ENCODE results near the gene CTR9. TPM values are rescaled to one million over a fixed set of nuclear protein-coding genes. Genes with fewer than 3 reads are reported as not detected.

The CTR9 gene
- total RNA-seq, 1 experiment from 2014 or later: 19.3 TPM

Small RNA genes lying within 50 kb of the gene (small RNA-seq; reads per million reads assigned to genes)
- gene RF00019 (0 reads per million in 2 experiments), gene SNORD97 (0 reads per million in 2 experiments)

Other genes starting within 250 kb of the CTR9 start
- gene RNF141, start 210.1 kb upstream of the CTR9 start, total RNA-seq (2014; rRNA removed; shearing (Covaris generic)): 28.7 and 31.7 TPM in 2 replicates
- not detected in 2 replicates for gene LYVE1, start 182.6 kb upstream of the CTR9 start, total RNA-seq (2014; rRNA removed; shearing (Covaris generic))
- 0.08 and 0.21 TPM in 2 replicates for gene IRAG1, start 57.5 kb upstream of the CTR9 start, total RNA-seq (2014; rRNA removed; shearing (Covaris generic))
- gene EIF4G2, start 57.7 kb downstream of the CTR9 start, total RNA-seq (2014; rRNA removed; shearing (Covaris generic)): 934 and 959 TPM in 2 replicates
- gene ZBED5, start 106.8 kb downstream of the CTR9 start, total RNA-seq (2014; rRNA removed; shearing (Covaris generic)): 27.5 and 32.3 TPM in 2 replicates

Measured in SK-MEL-5 (cell line).